ENCODE data around the gene STAG1.
"Not testable (repeated sequence)": the region's sequence is repeated elsewhere in the genome, so short reads cannot be mapped to it uniquely, and the experiment has no call there.

Gene STAG1
- 167 to 178 reads per million in 2 donors for total RNA-seq

DNA sequence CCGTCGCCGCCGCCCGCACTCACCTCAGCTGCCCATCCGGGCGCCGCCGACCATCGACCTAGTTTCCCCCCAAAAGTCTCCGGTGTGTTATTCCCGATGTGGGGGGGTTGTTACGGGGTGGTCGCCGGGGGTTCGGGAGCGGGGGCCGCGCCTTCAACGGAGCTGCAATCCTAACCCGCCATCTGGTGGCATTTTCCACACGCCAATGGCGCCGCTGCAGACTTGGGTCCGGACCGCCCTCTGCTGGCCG is at the start of gene STAG1:
STAG1 (minus strand) TSS at position 207 of the 250 bp plus-strand sequence. CDS start 121,480 bp downstream, outside the sequence.
- peak; percentile 77 for DNase-seq

DNA sequence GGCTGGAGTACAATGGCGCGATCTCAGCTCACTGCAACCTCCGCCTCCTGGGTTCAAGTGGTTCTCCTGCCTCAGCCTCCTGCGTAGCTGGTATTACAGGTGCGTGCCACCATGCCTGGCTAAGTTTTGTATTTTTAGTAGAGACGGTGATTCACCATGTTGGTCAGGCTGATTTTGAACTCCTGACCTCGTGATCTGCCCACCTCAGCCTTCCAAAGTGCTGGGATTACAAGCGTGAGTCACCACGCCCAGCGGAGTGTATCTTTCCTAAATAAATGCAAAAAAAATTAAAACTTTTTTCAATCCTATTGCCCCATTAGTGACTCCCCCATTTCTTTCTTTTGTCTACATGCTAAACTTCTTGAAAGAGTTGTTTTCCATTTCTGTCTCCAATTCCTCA is 49.0 kb upstream of the STAG1 start:
- DNase-seq, result not testable (repeated sequence)

DNA sequence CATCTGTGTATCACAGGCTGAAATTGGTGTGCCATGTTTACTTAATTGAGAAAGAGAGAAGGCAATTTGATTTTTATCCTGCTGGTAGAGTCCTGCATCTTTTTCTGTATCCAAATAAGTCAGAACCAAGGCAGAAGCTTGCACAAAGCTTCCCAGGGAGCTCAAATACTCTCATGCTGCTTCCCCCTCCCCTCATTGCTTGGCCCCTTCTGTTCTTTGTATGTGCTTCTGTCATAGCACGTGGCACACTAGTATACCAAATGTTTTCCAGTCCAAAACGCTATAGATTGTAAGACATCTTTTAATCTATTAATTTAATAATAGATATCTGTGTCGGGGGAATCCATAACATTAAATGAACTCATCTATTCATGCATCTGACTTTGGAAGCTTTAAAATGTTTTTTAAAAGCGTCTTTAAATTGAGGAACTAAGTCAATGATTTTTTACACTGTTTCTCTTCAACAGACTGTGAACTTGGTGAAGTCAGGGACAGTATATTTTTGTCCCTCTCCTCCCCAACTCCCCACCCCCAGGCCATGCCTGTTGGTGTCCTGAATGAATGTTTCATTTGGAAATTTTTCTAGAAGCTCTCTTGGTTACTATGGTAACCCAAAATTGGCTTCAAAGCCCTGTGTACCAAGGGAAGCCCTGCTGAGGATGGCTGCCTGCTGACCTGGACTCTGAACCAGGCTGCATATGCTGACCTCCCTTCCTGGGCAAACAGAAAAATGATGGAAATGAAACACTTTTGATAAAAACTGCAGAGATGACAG is 40.6 kb upstream of the STAG1 start:
- DNase-seq, result no peak

DNA sequence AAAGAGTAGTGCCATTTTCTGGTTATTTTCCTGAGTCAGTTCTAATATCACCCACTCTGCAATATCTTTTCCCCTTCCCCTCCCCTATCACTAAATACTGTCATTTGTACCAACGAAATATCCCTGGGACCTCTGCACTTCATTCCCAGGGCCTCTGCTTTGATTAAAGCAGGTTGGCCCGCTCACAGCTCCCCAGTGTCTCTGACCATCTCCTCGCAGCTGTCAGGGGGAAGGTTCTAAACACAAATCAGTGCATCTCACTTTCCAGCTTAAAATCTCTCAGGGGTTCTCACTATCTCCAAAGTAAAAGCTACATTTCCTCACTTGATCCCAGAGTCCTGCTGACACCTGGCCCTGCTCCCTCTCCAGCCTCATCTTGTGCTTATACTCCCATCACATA is 38.6 kb upstream of the STAG1 start:
- no peak for DNase-seq

DNA sequence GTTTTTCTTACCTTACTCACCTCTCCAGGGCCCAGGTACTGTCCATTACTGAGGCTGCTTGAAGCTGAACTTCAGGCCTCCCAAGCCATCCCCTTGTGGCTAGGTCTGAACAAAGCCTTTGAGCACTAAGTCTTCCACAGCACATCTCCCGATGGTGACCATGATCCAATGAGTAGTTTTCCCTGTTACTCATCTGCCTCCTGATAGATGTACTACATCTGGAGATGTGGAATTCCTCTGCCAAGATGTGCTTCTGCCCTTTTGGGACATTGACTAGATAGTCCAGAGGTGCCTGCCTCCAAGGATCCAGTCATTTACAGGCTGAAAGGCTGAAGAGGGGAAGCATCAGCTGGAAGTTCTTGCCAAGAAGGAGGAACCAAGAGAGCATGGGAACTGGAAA is 37.8 kb upstream of the STAG1 start:
- no peak for DNase-seq

DNA sequence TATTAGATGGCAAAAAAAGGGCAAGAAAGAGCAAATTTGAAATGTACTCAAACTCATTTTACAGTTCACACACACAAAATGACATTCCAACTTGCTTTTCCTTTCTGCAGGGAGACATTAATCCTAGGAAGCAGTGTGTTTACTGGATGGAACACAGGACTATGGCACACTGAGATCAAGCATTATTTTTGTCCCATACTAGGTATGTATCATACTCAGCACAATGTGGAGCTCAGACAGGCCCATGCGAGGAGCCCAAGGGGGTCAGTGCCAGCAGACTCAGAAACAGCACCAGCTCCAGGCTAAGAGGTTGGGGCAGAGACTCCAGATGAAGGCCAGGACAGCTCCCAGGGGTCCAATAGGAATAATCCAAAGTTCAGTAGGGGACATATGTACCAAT is 36.0 kb upstream of the STAG1 start:
- no peak for DNase-seq

DNA sequence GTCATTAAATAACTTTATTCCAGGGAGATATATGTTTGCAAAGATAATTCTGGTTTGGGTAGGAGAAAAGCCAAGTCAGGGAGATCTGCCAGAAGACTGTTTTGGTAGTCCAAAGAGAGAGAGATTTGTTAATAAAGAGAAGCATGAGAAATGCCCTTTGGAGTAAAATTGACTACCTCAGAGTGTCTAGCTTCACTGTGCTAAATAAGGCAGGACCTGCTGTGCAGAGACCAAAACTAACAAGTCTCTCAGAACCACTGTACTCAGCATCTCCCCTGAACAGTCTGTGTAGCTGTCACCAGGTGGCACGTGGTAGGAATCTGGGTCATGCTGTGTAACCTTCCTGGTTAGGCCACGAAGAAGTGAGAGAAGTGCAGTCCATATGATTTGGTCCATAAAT is 35.2 kb upstream of the STAG1 start:
- no peak for DNase-seq

DNA sequence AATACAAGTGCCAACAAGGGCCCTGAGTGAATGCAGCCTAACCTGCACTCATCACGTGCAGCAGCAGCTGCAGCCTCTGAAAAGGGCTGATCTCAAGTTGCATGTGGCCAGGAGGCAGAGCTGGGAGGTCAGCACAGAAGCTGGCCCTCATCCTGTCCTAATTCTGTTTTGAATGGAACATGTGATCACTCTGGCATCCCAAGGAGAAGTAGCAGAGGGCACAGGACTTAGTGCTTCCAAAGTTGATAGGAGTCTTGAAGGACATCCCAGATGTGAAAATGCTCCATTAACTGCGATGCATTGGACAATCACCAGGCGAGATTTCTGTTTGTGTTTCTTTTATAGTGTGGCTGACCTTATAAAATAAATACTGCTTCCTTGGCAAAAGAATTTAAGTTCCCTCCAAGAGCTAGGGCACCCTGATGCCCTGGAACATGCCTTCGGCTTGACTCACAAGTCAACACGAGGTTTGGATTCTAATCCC is 31.6 kb upstream of the STAG1 start:
- no peak for DNase-seq

DNA sequence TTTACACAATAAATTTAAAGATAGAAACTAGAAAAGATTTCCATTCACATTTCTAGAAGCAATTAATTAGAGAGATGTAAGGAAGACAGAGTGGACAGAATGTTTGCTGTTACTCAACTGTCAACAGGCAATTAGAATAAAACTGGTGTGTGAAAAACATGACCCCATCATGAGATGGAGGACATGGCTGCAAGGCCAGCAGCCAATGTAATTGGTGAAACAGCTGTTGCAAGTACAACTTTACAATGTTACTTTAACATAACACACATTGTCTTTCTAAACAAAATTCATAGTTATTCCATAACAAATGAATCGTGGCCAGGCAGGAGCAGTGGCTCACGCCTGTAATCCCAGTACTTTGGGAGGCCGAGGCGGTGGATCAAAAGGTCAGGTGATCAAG is 28.6 kb upstream of the STAG1 start:
- no peak for DNase-seq

DNA sequence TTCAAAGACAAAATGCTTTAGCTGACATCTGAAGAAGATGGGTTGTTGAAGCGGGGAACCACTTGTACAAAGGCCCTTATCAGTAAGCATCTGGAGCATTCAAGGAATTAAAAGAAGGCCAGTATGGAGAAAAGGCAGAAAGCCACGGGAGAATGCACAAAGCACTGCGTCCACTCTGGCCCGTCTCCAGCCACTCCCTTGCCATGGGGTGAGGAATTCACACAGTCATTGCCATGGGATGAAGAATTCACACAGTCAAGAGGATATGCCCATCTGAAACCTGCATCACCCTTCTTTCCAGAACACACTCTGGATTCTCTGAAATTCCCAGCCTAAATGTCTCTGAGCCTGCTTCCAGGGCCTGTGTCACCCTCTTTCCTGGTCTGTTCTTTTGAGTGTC is 26.7 kb upstream of the STAG1 start:
- no peak for DNase-seq

DNA sequence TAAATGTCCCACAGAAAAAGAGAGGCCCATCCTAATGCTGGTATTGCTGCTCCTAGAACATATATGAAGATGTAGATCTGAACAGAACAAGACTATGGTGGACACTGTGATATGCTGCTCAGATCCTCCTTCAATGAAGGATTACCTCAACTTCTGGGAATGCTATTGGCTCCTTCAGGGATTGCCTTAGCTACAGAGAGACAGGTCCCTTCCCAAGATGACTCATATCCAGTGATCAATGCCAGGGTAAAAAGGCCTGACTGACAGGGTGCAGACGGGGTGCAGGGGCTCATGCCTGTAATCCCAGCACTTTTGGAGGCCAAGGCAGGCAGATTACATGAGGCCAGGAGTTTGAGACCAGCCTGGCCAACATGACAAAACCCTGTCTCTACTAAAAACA is 20.5 kb upstream of the STAG1 start:
- no peak for DNase-seq

DNA sequence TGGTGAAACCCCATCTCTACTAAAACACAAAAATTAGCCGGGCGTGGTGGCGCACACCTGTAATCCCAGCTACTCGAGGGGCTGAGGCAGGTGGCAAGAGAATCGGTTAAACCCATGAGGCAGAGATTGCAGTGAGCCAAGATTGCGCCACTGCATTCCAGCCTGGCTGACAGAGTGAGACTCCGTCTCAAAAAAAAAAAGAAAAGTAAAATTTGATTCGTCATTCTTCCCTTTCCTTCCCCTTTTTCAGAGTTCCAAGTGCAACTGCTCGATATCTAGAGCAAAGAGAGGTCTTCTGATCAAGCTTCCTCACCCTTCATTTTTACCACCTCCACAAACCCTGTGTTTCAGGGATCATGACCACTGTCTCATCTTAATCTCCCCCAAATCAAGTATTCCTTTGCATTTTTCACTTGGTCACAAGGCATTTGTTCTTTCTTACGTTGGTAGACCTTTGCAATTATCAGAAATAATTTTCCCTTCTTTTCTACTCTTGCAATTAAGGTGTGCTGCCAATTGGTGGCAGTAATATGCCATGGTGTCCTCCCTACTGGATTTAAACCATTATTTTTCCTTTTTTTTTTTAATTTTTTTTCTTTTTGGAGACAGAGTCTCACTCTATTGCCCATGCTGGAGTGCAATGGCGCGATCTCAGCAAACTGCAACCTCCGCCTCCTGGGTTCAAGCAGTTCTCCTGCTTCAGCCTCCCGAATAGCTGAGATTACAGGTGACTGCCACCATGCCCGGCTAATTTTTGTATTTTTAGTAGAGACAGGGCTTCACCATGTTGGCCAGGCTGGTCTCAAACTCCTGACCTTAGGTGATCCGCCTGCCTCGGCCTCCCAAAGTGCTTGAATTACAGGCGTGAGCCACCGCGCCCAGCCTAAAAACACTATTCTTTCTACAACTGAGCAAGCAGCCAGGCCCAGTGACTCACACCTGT is 6.3 kb upstream of the STAG1 start:
- not testable (repeated sequence) for DNase-seq

DNA sequence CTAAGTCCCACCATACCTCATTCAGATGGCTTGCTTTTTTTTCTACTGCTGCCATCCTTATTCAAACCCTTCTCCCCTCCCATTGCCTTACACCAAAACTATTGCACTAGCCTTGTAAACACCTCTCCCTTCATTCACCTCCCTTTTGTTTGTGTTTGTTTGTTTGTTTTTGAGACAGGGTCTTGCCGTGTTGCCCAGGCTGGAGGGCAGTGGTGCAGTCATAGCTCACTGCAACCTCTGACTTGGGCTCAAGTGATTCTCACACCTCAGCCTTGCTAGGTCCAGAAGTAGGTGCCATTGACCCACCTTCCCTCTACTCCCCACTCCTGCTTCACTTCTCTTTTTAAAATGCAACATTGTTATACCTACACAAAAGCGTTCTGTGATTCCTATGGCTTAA is 3.0 kb upstream of the STAG1 start:
- DNase-seq, result no peak

DNA sequence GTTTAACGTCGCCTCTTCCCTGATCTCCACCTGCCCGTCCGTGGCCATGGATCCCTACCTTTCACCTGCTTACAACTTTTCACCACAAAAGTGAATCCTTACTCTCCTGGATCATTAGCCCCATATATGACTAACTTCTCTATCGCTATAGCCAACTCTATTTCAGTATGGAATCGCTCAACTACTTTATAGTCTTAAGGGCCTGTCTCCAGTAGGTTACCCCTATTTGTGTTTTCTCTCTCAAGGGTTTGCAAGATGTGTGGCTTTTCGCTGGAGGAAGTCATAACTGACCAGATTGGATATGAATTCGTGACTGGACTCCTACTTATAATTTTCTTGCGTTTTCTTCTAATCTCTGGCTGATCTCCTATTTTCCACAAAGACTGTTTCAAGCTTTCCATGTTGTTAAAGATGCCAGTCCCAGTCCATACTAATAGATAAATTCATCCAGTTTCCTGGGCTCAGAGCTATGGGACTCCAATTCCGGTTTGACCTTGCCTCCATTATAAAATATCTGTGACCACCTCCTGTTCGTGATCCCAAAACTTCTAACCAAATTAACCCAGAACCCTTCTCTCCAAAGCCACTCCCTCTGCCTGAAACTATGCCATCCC is 1.3 kb upstream of the STAG1 start:
- no peak for DNase-seq

DNA sequence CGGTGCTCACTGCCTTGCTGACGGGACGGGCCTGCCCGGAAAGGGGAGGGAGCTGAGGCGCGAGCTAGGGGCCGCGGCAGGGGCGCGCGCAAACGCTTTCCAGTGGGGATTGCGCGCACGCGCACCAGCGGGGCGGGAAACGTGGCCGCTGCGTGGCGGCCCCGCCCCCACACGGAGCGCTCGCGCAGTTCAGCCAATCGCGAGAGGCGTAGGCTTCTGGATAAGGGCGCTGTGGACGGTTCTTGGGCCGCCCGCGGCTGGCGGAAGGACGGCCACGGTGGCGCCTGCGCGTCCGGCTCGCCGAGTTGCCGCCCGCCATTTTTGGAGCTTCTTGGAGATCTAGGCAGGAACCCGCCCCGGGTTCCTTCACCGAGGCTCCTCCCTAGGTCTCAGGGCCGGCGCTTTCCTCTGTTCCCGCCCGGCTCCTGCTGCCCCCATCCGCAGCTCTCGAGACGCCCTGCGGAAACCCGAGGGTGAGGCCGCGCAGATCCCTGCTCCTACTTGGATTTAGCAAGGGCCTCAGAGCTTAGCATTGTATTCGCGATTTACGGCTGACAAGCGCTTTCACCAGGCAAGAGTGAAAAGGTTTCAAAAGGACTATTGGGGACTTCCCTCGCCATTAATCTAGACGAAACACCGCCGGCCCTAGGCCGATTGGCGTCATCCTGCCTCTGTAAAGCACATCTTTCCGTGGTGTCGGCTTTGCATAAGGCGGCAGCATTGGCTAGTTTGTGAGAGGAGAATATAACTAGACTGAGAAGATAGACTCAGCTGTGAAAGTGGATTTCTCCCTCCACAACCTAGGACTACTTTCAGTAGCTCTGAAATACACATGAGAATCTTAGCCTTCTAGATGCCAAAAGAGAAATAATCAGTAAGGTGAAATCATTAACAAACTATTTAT is 496 bp upstream of the STAG1 start:
- peak; percentile 99 for DNase-seq

DNA sequence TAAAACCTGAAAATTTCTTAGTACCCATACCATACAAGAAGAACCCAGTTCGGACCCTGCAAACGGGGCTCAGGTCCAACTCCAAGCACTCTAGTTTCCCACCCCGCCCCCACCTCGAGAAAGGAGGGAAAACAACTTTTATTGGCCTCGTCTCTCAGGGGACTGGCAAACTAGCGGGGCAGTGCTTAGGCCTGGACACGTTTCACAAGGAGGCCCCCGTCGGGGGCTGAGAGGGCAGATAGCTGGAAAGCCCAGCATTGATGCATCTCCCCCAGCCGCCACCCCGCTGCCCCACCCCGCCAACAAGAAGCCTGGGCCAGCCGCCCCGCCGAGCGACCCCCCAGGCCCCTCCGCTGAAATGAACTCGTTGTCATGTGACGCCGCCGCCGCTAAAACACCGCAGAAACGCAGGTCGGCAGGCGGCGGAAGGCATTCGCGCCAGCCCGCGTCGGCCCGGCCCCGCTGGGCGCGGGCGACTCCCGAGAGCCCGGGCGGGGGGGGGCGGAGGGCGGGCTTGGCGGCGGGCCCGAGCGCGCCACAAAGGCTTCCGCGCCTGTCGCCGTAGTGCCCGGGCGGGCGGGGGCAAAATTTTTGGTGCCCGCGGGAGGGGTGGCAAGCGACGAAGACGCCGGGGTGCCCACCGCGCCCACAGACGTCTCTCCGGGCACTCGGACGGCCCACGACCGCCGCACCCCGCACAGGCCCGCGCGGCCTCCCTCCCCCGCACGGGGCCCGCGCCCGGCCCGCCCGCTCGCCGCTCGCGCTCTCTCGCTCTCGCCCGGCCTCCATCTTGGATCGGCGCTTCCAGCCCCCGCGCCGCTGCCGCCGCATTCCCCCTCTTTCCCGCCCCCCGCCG is 634 bp downstream of the STAG1 start:
- DNase-seq, result peak; percentile 65

DNA sequence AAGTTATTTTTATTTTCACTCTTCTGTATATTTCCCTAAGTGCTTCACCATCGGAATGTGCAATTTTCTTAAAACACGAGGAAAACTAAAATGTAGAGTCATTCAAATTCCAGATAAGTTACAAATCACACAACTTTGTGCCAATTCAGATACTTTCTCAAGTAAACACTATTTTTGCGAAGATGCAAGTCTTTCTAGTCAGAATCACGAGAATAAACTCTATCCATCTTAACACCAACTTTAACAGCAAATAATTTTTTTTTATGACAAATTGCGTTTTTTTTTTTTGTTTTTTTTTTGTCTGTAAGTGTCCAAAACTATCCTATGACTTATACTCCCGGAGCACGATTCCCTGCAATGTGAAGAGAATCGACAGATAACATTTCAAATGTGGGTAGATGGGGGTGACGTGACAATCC is 1.3 kb downstream of the STAG1 start:
- no peak for DNase-seq

DNA sequence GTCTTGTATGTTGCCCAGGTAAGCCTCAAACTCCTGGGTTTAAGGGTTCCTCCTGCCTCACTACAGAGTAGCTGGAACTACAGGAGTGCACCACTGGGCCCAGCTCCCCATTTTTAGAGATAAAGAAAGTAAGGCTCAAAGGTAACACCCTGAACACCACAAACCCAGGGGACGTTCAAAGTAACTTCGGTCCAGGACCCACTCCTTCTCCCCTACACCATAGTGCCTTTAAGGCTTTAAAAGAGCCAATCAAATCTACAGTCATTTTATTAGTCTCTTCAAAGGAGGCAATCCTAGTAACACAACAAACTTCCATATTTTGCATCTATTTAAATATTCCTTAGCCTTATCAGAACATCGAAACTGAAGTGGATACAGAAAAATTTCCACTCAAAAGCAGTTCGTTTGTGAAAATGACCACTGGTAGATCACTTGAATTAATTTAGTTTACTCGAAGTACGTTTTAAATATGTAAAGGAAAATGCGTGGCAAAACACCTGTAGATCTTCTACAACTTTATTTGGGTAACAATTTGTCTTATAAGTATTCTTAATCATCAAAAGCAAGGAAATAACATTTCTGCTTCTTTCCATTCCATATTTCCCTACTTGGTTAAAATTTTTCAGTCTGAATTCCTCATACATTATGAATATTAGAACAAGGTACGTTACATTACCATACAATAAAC is 1.8 kb downstream of the STAG1 start:
- no peak for DNase-seq

DNA sequence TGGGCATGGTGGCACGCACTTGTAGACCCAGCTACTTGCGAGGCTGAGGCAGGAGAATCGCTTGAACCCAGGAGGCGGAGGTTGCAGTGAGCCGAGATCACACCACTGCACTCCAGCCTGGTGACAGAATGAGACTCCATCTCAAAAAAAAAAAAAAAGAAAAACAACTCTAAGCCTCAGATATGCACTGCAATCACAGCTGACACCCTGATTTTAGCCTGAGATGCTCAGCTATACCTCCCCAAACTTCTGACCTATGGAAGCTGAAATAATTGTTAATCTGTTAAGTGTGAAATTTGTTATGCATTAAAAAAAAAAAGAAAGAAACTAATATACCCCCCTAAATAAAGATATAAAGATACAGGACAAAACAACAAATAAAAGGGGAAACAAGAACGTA is 2.6 kb downstream of the STAG1 start:
- DNase-seq, result not testable (repeated sequence)

DNA sequence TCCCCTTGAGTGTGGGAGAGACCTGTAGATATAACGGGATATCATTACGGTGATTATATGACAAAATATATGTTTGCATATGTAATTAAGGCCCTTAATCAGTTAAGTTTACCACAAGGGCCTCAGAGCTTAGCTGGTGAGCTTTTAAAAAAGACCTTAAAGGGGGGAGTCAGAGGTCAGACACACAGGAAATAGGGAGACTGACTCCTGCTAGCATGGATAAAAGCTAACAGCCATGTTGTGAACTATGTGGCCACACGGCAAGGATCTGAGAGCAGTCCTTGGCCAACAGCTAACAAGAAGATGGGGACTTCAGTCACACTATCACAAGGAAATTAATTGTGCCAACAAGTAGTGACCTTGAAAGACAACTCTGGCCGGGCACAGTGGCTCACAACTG is 3.1 kb downstream of the STAG1 start:
- DNase-seq, result no peak

DNA sequence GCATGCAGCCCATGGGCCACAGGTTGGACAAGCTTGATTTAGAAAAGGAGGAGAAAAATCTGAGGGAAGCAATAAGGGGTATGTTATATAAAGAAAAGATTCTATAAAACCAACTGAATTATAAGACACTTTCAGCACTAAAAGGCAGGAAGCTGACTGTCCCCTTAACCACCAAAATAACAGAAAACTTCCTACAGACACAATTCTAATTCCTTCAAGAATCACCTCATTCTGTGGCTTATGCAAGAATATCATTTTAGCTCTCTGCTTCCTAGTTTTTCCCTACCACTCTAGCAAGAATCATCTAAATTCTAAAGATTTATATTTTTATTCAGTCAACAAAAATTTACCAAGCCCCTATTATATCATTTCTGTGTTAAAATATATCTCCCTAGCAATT is 6.3 kb downstream of the STAG1 start:
- DNase-seq, result no peak

Data from activated gamma-delta T cell (primary cell).